Activated CD4-positive, CD25-positive, alpha-beta regulatory T cell treated with anti-CD3 and anti-CD28 coated beads, Interleukin-2, amount 50 U/mL, for 24 hours (primary cell): ENCODE measurements around the gene SGO2.
"Not testable (repeated sequence)": the region's sequence is repeated elsewhere in the genome, so short reads cannot be mapped to it uniquely, and the experiment has no call there.

Experiments
- ATAC-seq, 2 donors: fragments of 150-1000 bp; cut with Tn5 transposase; one replicate each; pipeline ENCODE4 v1.10.0; 2021; ENCODE audit warnings: mild to moderate bottlenecking in 1 of 2, moderate library complexity in 1 of 2

The SGO2 gene

GRCh38 chr2:200523158-200523557 is 2.8 kb upstream of the SGO2 start:
- no peak for ATAC-seq

DNA sequence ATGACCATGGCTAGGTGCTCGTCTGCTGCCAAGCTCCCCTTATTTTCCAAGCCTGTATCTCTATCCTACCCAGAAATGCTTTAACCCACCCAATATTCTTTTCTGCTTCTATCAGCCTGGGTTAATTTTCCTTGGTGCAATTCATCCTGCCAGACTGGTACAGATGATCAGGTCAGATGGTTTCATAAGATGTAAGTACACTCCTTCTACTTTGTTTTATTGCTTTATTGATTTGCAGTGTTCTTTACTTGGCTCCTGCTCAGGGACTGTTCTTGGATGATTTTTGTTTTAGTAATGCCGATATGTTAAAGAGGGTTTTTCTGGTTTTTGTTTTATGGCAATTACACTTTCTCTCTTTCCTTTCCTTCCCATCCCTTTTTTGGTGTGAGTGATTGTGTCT is 2.4 kb upstream of the SGO2 start:
- no peak for ATAC-seq

DNA sequence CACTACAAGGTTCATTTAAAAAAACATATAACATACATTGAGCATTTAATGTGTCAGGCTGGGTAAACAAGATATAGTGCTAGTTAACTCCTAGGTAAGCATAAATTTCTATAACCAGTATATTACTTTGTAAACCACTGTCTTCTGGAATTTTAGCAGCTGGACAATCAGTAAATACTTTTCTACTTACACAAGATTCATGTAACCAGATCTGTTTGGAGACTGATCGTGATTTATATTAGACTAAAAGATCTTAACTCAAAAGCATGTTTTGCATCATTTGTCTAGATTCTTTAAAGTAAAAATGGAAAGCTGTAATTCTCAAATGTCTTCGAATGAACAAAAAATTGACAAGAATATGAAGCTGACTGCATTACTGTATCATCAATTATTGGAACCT is 941 bp upstream of the SGO2 start:
- no peak for ATAC-seq

DNA sequence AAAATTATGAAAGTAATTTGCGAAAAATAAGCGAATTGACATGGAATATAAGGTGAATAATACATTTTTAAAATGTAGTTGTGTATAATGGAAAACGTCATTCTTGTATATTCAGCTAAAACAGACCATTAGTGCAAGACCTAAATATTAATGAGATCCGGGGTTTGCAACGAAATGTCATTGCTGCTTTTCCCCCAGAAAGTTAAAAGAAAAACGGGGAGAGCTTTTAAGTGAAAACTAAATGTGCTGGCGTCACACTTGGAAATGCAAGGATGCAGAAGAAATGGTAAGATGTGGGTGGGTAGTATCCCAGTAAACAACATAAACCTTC is 491 bp upstream of the SGO2 start:
- ATAC-seq, result no peak

- no peak for ATAC-seq
Observed at GRCh38 chr2:200528228-200528627, 2.2 kb downstream of the SGO2 start.

DNA sequence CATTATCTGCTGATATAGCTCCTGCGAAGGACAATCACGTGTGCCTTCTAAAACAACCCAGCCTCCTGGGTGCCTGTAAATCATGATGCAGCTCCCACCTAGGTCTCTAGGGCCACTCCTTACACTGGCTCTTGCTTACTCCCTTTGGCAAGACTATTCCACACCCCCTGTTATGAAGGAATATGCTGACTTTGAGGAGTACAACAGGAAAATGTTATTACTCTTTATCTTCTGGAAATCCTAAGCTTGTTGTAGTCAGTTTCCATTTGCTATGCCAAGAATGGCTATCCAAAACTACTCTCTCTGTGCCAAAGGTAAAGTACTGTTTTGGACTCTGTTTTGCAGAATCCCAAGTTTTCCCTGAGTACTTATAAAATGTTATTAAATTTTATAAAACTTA is 7.7 kb downstream of the SGO2 start:
- ATAC-seq, result no peak

GRCh38 chr2:200534572-200534971 is 8.6 kb downstream of the SGO2 start:
- no peak for ATAC-seq

DNA sequence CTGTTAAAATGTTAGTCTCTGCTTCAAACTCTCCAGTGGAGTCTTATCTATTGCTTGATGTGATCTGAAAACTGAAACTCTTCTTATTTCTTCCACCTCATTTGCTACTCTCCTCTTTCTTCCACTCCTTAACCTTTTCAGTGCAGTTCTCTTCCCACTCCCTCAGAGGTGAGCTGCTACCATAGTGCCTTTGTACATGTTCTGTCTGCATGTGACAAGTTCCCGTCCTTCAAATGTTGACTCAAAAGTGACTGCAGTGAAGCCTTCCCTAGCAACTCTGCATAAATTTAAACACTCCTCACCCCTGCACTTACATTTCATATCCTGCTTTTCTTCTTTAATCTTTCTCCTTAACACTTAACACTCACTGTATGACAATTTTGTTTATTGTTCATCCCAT is 12.1 kb downstream of the SGO2 start:
- no peak for ATAC-seq

DNA sequence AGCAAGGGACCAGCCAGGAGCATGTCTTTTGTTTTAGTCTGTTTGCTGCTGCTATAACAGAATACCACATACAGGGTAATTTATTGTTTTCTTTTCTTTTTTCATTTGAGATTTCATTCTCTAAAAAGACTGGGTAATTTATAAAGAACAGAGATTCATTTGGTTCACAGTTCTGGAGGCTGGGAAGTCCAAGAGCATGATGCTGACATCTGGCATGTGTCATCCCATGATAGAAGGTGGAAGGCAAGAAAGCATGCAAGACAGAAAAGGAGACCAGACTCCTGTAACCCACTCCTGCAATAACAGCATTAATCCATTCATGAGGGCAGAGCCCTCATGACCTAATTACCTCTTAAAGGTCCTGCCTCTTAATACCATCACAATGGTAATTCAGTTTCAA is 14.8 kb downstream of the SGO2 start:
- ATAC-seq, result no peak

DNA sequence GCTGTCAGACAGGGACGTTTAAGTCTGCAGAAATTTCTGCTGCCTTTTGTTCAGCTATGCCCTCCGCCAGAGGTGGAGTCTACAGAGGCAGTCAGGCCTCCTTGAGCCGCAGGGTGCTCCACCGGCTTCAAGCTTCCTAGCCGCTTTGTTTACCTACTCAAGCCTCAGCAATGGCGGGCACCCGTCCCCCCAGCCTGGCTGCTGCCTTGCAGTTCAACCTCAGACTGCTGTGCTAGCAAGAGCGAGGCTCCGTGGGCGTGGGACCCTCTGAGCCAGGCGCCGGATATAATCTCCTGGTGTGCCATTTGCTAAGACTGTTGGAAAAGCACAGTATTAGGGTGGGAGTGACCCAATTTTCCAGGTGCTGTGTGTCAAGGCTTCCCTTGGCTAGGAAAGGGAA is 40.6 kb downstream of the SGO2 start:
- not testable (repeated sequence) for ATAC-seq

- no peak for ATAC-seq
Observed at GRCh38 chr2:200567932-200568331, 41.9 kb downstream of the SGO2 start.

GRCh38 chr2:200575957-200576356 is 50.0 kb downstream of the SGO2 start:
- ATAC-seq, result no peak

DNA sequence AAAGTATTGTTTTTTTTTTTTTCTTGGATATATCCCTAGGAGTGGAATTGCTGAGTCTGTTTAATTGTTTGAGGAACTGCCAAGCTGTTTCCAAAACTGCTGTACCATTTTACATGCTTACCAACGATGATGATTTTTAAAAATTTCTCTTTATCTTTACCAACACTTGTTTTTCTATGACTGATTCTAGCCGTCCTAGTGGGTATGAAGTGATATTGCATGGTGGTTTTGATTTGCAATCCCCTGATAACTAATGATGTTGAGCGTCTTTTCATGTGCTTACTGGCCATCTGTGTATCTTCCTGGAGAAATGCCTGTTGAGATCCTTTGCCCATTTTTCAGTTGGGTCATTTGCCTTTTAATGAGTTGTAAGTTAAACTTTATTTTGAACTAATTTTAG is 51.0 kb downstream of the SGO2 start:
- ATAC-seq, result no peak

DNA sequence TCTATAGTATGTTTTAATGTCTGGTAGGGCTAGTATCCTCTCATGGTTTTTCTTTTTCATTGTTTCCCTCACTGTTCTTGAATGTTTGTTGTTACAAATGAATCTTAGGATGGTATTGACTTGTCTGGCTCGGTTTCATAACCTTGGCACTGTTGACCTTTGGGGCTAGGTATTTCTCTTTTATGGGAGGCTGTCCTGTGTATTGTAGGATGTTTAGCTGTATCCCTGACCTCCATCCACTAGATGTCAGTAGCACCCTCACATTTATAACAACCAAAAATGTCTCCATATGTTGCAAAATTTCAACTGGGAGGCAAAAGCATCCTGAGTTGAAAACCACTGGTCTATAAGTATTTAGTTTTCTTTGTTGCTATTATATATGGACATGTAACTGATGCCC is 52.8 kb downstream of the SGO2 start:
- peak in 1 of 2 donors; percentile 71 for ATAC-seq

- ATAC-seq, result no peak
Observed at GRCh38 chr2:200584639-200585038, 58.6 kb downstream of the SGO2 start.

GRCh38 chr2:200585340-200585729 is 59.3 kb downstream of the SGO2 start:
- ATAC-seq, result no peak

GRCh38 chr2:200585730-200586643 is 60.0 kb downstream of the SGO2 start, which contains the start of gene AOX1:
AOX1 (plus strand) TSS chr2:200586014; CDS start chr2:200586109, 95 bp downstream.
- ATAC-seq, result peak; percentile 21 to 48

- ATAC-seq, result no peak
Observed at GRCh38 chr2:200586644-200586975, 60.6 kb downstream of the SGO2 start.

DNA sequence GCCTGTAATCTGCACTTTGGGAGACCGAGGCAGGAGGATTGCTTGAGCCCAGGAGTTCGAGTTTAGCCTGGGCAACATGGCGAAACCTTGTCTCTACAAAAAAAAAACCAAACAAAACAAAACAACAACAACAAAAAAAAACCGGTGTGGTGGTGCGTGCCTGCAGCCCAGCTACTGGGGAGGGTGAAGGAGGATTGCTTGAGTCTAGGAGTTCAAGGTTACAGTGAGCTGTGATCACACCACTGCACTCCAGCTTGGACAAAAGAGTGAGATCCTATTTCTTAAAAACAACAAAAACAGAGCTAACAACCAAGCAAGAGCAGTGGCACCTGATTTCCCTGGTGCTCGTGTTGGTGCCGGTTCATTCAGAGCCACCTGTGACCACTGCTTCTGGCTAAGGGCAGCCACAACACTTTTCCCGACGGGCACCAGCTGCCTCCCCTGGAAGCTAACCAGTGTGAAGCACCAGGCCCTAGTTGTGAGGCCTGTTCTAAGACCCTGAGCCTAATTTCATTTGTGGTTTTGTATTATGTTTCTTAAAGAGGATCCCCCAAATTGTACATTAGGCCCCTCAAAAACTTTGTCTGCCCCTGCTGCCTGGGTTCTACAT is 61.1 kb downstream of the SGO2 start:
- ATAC-seq, result no peak

DNA sequence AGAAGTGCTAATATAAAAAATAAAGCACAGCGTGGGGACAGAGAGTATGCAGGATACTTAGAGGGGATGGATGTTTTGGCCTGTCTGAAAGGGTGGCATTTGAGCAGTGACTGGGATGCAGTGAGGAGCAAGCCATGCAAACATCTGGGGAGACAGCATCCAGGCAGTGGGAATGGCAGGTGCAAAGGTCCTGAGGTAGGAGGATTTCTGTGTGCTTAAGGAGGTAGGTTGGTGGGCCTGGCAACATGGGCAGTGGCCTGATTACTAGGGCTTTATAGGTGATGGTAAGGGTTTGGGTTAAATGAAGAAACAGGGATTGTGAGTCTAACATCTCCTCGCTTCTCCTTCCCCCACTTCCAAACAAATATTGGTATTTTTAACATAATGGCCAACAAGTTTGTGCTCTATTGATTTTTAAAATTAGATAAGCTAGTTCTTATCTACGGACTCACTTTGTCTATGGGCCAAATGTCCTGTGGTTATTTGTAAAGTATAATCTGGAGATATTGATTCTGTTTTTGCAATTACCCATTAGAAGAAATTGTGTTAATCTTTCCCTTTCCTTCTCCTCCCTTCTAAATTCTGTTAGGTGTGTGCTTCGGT is 62.2 kb downstream of the SGO2 start:
- ATAC-seq, result no peak

GRCh38 chr2:200590090-200590489 is 64.1 kb downstream of the SGO2 start:
- no peak for ATAC-seq

DNA sequence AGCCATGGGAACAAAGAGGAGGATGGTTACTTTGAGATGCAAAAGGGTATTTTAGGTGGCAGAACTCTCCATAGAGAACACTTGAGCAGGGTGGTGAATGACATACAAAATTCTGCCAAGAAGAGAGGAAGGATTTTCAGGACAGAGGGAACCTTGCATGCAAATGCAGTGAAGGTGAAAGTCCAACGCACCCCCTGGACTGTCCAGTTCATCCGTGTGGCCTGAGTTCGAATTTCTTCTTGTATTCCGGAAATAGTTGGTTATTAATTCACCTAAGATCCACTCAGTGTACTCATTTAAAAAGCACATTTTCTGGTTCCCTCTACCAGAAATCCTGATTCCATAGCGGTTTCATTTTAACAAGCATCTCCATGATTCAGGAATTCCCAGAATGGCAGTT is 65.3 kb downstream of the SGO2 start:
- ATAC-seq, result no peak

DNA sequence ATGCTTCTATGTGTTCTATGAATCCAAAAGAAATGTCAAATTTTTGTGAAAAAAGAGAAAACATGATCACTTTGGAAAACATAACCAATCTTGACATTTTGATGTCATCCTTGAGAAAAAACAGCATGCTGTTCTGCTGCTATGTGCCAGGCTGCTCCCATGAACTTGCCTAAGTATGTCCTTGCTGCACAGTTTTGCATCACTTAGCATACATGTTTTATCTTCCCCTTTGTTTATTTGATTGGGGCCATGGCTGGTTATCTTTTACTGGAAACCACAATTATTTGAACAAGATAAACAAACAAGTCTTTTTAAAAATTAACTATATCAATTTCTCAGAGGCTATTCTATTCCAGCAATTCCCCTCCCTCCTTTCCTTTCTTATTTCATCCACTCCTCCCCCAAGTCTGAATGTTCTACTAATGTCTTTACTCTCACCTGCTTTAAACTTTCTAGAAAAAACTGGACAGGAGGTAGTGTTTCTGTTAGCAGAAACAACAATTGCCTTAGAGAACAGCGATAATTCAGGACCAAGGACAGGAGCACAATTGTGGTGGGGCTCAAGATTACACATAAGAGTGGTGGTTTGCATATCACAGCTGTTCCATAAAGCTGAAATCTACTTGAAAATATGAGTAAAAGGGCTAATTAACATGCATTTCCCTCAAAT is 66.5 kb downstream of the SGO2 start:
- ATAC-seq, result no peak

DNA sequence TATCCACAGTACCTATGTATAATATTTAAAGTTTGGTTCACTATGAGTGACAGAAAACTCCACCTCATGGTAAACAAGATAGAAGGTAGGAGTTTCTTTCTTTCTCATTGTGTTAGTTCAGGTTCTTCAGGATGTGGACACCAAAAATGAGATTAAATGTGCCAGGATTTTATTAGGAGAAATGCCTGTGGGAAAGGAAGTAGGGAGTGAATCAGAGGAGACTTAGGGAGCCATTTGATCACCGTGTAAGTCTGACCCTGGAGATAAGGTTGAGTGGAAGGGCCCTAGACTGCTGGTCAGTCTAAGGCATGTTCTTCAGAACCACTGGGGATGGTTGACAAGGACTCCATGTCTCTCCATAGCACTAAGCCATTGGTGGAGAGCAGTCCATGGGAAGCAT is 67.9 kb downstream of the SGO2 start:
- ATAC-seq, result no peak
